Fibroblast of lung (primary cell): ENCODE results near the gene IL10RB. TPM values are rescaled to one million over a fixed set of nuclear protein-coding genes. Genes with fewer than 3 reads are reported as not detected.
A peak's percentile ranks its signal among the peaks of the same experiment; 100 is the strongest.

ENCODE experiments used
- DNase-seq, 2 donors: peaks; one replicate each; pipeline versions ENCODE4 v3.0.0 to v3.0.0-alpha.2; 2010; ENCODE audit warnings: low read depth in 2 of 2
- H2AFZ ChIP-seq: 2 replicates; pipeline ENCODE4 v1.5.1; 2012; ENCODE audit warnings: low read length, control low read depth, inconsistent platforms
- H3K27ac ChIP-seq: 2 replicates; pipeline ENCODE4 v1.5.1; 2011; ENCODE audit warnings: low read length, control low read depth; ENCODE audit not compliant: insufficient read depth
- H3K27me3 ChIP-seq: 2 replicates; pipeline ENCODE4 v1.5.1; 2011; ENCODE audit warnings: mild to moderate bottlenecking, low read length; ENCODE audit not compliant: control insufficient read depth, insufficient read depth
- H3K36me3 ChIP-seq: 2 replicates; pipeline ENCODE4 v1.5.1; 2011; ENCODE audit warnings: low read length; ENCODE audit not compliant: control insufficient read depth, insufficient read depth
- H3K4me1 ChIP-seq: 2 replicates; pipeline ENCODE4 v1.5.1; 2011; ENCODE audit warnings: low read length; ENCODE audit not compliant: control insufficient read depth, insufficient read depth; ENCODE audit errors: extremely low read depth
- H3K4me2 ChIP-seq: 2 replicates; pipeline ENCODE4 v1.5.1; 2011; ENCODE audit warnings: low read length, control low read depth; ENCODE audit not compliant: insufficient read depth; ENCODE audit errors: extremely low read depth
- H3K4me3 ChIP-seq, 4 experiments: fragments of 200-600 bp in 1 of 4; sonication (generic) in 1 of 4; replicated peaks in 1 of 4; 2 replicates each; pipeline ENCODE4 v1.5.1; 2011 to 2016; ENCODE audit warnings: low read length in 4 of 4, low read depth in 3 of 4, mild to moderate bottlenecking in 3 of 4, control low read depth in 2 of 4, inconsistent platforms in 1 of 4, mixed read lengths in 1 of 4; ENCODE audit not compliant: insufficient read depth in 1 of 4; ENCODE audit errors: control extremely low read depth in 1 of 4
- H3K79me2 ChIP-seq: 2 replicates; pipeline ENCODE4 v1.5.1; 2012; ENCODE audit warnings: mild to moderate bottlenecking, low read length, inconsistent platforms; ENCODE audit not compliant: control insufficient read depth, insufficient read depth
- H3K9ac ChIP-seq: 2 replicates; pipeline ENCODE4 v1.5.1; 2011; ENCODE audit warnings: mild to moderate bottlenecking, low read length, control low read depth; ENCODE audit not compliant: insufficient read depth
- H3K9me3 ChIP-seq: 2 replicates; pipeline ENCODE4 v1.5.1; 2012; ENCODE audit warnings: low read depth, low read length; ENCODE audit not compliant: control insufficient read depth, insufficient read depth
- H4K20me1 ChIP-seq: 2 replicates; pipeline ENCODE4 v1.5.1; 2011; ENCODE audit warnings: low read length; ENCODE audit not compliant: control insufficient read depth, insufficient read depth; ENCODE audit errors: extremely low read depth
- EZH2 ChIP-seq: IDR thresholded peaks from 2 replicates; pipeline ENCODE4 v1.5.1; 2012; ENCODE audit warnings: low read length, control low read depth, mild to moderate bottlenecking; ENCODE audit errors: missing control alignments
- polyA plus RNA-seq, 2 donors: library from polyadenylated mRNA; depleted of rRNA in 1 of 2; stranded (reverse) in 1 of 2; unstranded in 1 of 2; fragments of >200 nt; gene quantifications; 2 replicates each; pipeline ENCODE4 v1.2.1, GENCODE V29; 2011 to 2012; ENCODE audit warnings: missing spikeins in 1 of 2
- total RNA-seq: library from RNA; depleted of rRNA; stranded (reverse); fragments of >200 nt; gene quantifications from 2 replicates; pipeline ENCODE4 v1.2.1, GENCODE V29; 2014
- TF ChIP-seq, protein P1 (sequence below), 2 donors: IDR thresholded peaks in 1 of 2; conservative IDR thresholded peaks in 1 of 2; 1 replicate in 1 of 2; 2 replicates in 1 of 2; pipeline ENCODE4 v1.5.1; 2011 to 2012; ENCODE audit warnings: low read length in 2 of 2, control low read depth in 1 of 2, inconsistent platforms in 1 of 2, low read depth in 1 of 2, mild to moderate bottlenecking in 1 of 2

The IL10RB gene
- total and polyA plus RNA-seq, 2 donors (not counting 1 experiment from before 2014, with no cell fraction given): 56.2 to 64.1 TPM

DNA sequence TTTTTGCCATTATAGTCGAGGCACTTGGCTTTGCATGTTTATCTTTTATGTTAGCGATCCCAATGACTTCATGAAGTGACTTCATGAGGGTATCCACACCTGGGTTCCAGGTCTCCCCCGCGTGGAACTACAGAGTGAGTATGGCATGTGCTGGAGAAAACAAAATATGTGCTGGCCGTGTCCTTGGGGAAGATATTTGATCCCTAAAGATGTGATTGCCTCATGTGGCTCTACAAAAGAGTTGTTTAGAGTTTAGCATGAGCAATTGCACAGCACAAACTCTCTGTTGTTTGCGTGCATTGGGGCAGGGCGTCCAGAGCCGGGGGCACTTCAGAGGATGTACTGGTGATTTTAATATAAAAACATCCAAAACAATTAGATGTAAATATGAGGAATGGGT is 4.8 kb downstream of the IL10RB start:
- DNase-seq: no peak
- Histone ChIP-seq H3K36me3 (peaks cover 8% of the 10 kb centered on the region), H3K4me3 (no peak overlapping the region), H4K20me1 (no peaks in the 10 kb centered on the region), H3K79me2 (peaks cover 4% of the 10 kb centered on the region), H3K27ac (no peak overlapping the region), H3K4me2 (no peak overlapping the region), H3K9ac (no peak overlapping the region), H2AFZ (no peak overlapping the region), H3K4me1 (no peaks in the 10 kb centered on the region), H3K9me3 (no peaks in the 10 kb centered on the region), H3K27me3 (no peaks in the 10 kb centered on the region)
- TF ChIP-seq, protein P1, sequence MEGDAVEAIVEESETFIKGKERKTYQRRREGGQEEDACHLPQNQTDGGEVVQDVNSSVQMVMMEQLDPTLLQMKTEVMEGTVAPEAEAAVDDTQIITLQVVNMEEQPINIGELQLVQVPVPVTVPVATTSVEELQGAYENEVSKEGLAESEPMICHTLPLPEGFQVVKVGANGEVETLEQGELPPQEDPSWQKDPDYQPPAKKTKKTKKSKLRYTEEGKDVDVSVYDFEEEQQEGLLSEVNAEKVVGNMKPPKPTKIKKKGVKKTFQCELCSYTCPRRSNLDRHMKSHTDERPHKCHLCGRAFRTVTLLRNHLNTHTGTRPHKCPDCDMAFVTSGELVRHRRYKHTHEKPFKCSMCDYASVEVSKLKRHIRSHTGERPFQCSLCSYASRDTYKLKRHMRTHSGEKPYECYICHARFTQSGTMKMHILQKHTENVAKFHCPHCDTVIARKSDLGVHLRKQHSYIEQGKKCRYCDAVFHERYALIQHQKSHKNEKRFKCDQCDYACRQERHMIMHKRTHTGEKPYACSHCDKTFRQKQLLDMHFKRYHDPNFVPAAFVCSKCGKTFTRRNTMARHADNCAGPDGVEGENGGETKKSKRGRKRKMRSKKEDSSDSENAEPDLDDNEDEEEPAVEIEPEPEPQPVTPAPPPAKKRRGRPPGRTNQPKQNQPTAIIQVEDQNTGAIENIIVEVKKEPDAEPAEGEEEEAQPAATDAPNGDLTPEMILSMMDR (conservative IDR thresholded peaks at IDR 0.05 in 1 of 2, IDR thresholded peaks at IDR 0.05 in 1 of 2; ENCODE audit: low read depth in 1 of 2, low read length in 2 of 2): no peak
- no peak for TF ChIP-seq EZH2

DNA sequence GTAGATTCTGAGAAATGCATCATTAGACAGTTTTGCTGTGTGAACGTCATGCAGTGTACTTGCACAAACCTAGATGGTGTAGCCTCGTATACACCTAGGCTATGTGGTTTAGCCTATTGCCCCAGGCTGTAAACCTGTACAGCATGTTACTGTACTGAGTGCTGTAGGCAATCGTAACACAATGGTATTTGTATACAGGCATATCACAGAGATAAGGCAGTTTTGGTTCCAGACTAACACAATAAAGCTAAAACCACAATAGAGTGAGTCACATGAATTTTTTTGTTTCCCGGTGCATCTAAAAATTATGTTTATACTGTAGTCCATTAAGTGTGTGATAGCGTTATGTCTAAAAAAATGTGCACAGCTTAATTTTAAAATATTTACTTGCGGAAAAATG is 6.9 kb downstream of the IL10RB start:
- peak in 1 of 2 donors; percentile 62 for DNase-seq
- Histone ChIP-seq H3K27ac (no peak overlapping the region), H4K20me1 (no peaks in the 10 kb centered on the region)

DNA sequence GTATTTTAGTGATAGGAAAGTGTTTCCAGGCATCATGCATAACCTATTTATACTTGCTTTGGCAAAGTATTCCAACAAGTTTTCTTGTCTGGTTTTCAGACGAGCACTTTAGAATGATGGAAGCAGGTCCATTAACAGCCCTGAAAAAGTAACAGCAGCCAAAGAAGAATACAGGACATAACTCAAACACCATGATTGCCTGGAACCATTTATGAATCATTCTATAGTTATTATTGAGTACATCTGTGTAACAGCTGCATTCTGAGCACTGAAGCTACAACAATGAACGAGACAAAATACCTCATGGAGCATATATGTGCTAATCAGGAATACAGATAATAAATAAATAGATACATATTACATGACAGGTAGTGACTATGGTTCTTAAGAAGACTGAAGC is 12.6 kb downstream of the IL10RB start:
- H3K79me2 ChIP-seq: no peaks in the 10 kb centered on the region
- no peaks in the 10 kb centered on the region for H3K4me1 ChIP-seq
- H3K9me3 ChIP-seq: no peaks in the 10 kb centered on the region
- TF ChIP-seq, protein P1 (conservative IDR thresholded peaks at IDR 0.05 in 1 of 2, IDR thresholded peaks at IDR 0.05 in 1 of 2; ENCODE audit: low read depth in 1 of 2, low read length in 2 of 2): no peak
- no peak for TF ChIP-seq EZH2
- no peak overlapping the region for H3K9ac ChIP-seq
- H4K20me1 ChIP-seq: no peaks in the 10 kb centered on the region
- H3K27ac ChIP-seq: no peak overlapping the region
- H3K36me3 ChIP-seq: peaks cover 4% of the 10 kb centered on the region
- no peak overlapping the region for H2AFZ ChIP-seq
- no peak overlapping the region for H3K4me3 ChIP-seq
- H3K4me2 ChIP-seq: no peak overlapping the region
- DNase-seq: peak; percentile 20 to 30
- no peaks in the 10 kb centered on the region for H3K27me3 ChIP-seq

More for the DNA sequence above, 6.9 kb downstream of the IL10RB start:
- no peaks in the 10 kb centered on the region for H3K4me1 ChIP-seq
- H3K4me2 ChIP-seq: no peak overlapping the region
- H3K79me2 ChIP-seq: no peaks in the 10 kb centered on the region
- H2AFZ ChIP-seq: no peak overlapping the region
- no peak overlapping the region for H3K9ac ChIP-seq
- H3K27me3 ChIP-seq: no peaks in the 10 kb centered on the region
- H3K36me3 ChIP-seq: peaks cover 8% of the 10 kb centered on the region
- TF ChIP-seq, protein P1 (conservative IDR thresholded peaks at IDR 0.05 in 1 of 2, IDR thresholded peaks at IDR 0.05 in 1 of 2; ENCODE audit: low read depth in 1 of 2, low read length in 2 of 2): no peak
- TF ChIP-seq EZH2: no peak
- no peaks in the 10 kb centered on the region for H3K9me3 ChIP-seq
- H3K4me3 ChIP-seq: no peak overlapping the region
